Measurements from ENCODE around the gene GARIN1A. TPM values are rescaled to one million over a fixed set of nuclear protein-coding genes. Genes with fewer than 3 reads are reported as not detected.

Gene GARIN1A
- total RNA-seq, 1 experiment from 2014 or later, result 2.3 TPM

DNA sequence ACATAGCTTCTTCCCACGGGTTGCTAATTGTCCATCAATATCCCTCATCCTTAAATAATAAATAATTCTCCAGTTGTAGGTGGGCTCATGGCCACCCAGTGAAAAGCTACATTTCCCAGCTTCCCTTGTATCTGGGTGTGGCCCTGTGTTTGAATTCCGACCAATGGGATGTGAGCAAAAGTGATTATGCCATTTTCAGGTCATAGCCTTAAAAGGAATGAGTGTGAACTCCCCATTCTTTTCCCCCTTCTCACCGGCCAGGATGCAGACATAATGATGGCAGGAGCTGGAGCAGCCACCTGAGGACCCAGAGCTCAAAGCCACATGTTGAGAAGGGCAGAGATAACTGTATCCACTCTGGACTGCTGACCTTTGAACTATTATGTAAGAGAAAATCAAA is 36.7 kb downstream of the GARIN1A start:
- intact Hi-C loops (cut with micrococcal nuclease), result no loop called here
- H3K9me3 Mint-ChIP-seq (ENCODE audit: unreplicated experiment), result no peaks in the 10 kb centered on the region
- no peak for DNase-seq (ENCODE audit: unreplicated experiment)
- H3K36me3 Mint-ChIP-seq (ENCODE audit: insufficient read depth, unreplicated experiment), result no peaks in the 10 kb centered on the region
- CTCF ChIA-PET, result interaction anchor here (1.1 kb wide), 1 partner anchor 100 kb away, joined by 4 read pairs; no protein-coding TSS in a partner anchor
- H3K4me3 Mint-ChIP-seq (ENCODE audit: unreplicated experiment), result no peak overlapping the region
- H3K27me3 Mint-ChIP-seq (ENCODE audit: insufficient read depth, unreplicated experiment), result no peaks in the 10 kb centered on the region
- POLR2A ChIA-PET, result interaction anchor here (0.6 to 1.5 kb wide), 3 partner anchors 9 to 24 kb away, joined by 3 to 4 read pairs (median 3); no protein-coding TSS in a partner anchor
- no peak overlapping the region for H3K27ac Mint-ChIP-seq (ENCODE audit: low read depth, unreplicated experiment)
- H3K4me1 Mint-ChIP-seq (ENCODE audit: insufficient read depth, unreplicated experiment), result peaks cover 14% of the 10 kb centered on the region
- TF ChIP-seq, protein P1, sequence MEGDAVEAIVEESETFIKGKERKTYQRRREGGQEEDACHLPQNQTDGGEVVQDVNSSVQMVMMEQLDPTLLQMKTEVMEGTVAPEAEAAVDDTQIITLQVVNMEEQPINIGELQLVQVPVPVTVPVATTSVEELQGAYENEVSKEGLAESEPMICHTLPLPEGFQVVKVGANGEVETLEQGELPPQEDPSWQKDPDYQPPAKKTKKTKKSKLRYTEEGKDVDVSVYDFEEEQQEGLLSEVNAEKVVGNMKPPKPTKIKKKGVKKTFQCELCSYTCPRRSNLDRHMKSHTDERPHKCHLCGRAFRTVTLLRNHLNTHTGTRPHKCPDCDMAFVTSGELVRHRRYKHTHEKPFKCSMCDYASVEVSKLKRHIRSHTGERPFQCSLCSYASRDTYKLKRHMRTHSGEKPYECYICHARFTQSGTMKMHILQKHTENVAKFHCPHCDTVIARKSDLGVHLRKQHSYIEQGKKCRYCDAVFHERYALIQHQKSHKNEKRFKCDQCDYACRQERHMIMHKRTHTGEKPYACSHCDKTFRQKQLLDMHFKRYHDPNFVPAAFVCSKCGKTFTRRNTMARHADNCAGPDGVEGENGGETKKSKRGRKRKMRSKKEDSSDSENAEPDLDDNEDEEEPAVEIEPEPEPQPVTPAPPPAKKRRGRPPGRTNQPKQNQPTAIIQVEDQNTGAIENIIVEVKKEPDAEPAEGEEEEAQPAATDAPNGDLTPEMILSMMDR (IDR thresholded peaks at IDR 0.05; ENCODE audit: unreplicated experiment), result no peak
- BruUV-seq (replicated peaks), result no TSS peak

DNA sequence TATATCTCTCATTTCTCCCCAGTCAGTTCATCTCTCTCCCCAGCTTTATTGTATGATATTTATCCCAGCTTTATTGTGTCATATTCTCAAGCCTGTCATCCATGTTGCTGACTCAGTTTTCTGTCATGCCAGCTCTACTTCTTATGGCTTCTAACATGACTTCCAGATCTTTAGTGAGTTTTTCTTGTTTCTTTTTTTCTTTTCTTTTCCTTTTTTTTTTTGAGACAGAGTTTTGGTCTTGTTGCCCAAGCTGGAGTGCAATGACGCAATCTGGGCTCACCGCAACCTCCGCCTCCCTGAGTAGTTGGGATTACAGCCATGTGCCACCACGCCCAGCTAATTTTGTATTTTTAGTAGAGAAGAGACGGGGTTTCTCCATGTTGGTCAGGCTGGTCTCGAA is 38.4 kb downstream of the GARIN1A start:
- H3K4me1 Mint-ChIP-seq (ENCODE audit: insufficient read depth, unreplicated experiment), result peaks cover 14% of the 10 kb centered on the region
- H3K4me3 Mint-ChIP-seq (ENCODE audit: unreplicated experiment), result no peak overlapping the region
- ChIA-PET CTCF (interaction anchor here (0.6 to 1.0 kb wide), 6 partner anchors 15 to 121 kb away, joined by 3 to 5 read pairs (median 4); no protein-coding TSS in a partner anchor), POLR2A (interaction anchor here (0.7 to 1.6 kb wide), 4 partner anchors 10 to 630 kb away, joined by 3 to 9 read pairs (median 3); no protein-coding TSS in a partner anchor)
- H3K36me3 Mint-ChIP-seq (ENCODE audit: insufficient read depth, unreplicated experiment), result no peaks in the 10 kb centered on the region
- no peaks in the 10 kb centered on the region for H3K9me3 Mint-ChIP-seq (ENCODE audit: unreplicated experiment)
- TF ChIP-seq, protein P1 (IDR thresholded peaks at IDR 0.05; ENCODE audit: unreplicated experiment), result no peak
- no peaks in the 10 kb centered on the region for H3K27me3 Mint-ChIP-seq (ENCODE audit: insufficient read depth, unreplicated experiment)
- peak; percentile 75 for DNase-seq (ENCODE audit: unreplicated experiment)
- H3K27ac Mint-ChIP-seq (ENCODE audit: low read depth, unreplicated experiment), result peak overlapping the region; percentile 57
- no TSS peak for BruUV-seq (replicated peaks)
- intact Hi-C loops (cut with micrococcal nuclease), result loop anchor here (1.0 kb wide), 1 partner anchor 32 kb away; no protein-coding TSS in a partner anchor

DNA sequence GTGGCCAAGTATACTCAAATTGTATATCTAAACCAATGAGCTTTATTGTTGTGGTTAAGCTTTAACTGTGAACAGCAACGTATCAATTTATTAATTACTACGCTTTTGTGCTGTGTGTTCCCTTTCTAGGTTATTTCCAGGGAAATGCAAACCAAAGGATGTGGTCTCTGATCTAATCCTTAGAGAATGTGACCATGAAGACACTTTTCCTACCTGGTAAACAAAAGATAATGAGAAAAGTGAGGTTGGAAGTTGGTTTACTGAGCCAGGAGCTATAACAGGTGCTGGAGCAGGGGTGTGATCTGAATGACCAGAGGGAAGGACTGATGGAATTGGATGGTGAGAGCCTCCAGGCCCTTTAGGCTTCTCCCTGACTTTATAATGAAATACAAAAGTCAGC is 41.7 kb downstream of the GARIN1A start:
- no peak for DNase-seq (ENCODE audit: unreplicated experiment)
- no TSS peak for BruUV-seq (replicated peaks)
- CTCF ChIA-PET, result interaction anchor here (1.2 kb wide), 1 partner anchor 13 kb away, joined by 3 read pairs; no protein-coding TSS in a partner anchor

DNA sequence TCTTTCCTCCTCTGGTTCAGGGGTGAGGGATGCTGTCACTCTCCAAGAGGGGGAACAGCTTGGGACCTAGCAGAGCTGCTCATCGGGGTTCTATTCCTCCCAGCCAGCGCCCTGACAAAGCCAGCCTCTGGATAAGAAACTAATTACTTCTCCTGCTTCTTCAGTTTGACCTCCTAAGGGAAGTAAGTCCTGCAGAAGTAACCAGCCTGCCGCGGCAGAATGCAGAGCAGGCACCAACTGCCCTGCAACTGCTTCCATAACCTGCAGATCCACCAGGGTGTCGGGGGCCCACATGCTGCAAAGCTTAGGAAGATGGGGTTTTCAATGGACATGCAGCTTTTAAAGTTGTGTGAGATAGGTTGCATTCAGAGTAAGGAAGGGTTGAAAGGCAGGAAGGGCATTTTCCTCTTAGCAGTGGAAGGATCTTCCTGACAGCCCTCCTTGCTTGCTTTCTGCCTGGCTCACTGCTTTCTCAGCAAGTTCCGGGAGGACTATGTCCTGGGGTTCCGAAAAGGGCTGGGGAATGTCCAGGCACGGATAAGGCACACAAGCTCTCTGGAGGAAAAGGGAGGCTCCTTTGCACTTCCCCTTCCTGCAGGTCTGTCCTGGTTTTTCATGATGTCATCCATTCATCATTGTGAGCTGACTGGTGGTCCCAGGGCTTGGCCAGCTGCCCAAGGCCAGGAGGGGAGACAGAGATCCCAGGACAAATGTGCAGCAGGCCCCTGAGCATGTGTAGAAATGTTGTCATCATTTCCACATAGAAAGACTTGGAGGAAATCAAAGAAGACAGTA is 42.8 kb downstream of the GARIN1A start:
- TF ChIP-seq, protein P1 (IDR thresholded peaks at IDR 0.05; ENCODE audit: unreplicated experiment), result no peak
- no peak overlapping the region for H3K27ac Mint-ChIP-seq (ENCODE audit: low read depth, unreplicated experiment)
- no peaks in the 10 kb centered on the region for H3K27me3 Mint-ChIP-seq (ENCODE audit: insufficient read depth, unreplicated experiment)
- POLR2A ChIA-PET, result no interaction called here
- CTCF ChIA-PET, result interaction anchor here (1.2 kb wide), 1 partner anchor 15 kb away, joined by 3 read pairs; no protein-coding TSS in a partner anchor
- peaks cover 8% of the 10 kb centered on the region for H3K4me1 Mint-ChIP-seq (ENCODE audit: insufficient read depth, unreplicated experiment)
- H3K36me3 Mint-ChIP-seq (ENCODE audit: insufficient read depth, unreplicated experiment), result peaks cover 6% of the 10 kb centered on the region
- H3K4me3 Mint-ChIP-seq (ENCODE audit: unreplicated experiment), result no peak overlapping the region
- intact Hi-C loops (cut with micrococcal nuclease), result no loop called here
- DNase-seq (ENCODE audit: unreplicated experiment), result no peak
- no TSS peak for BruUV-seq (replicated peaks)
- H3K9me3 Mint-ChIP-seq (ENCODE audit: unreplicated experiment), result no peaks in the 10 kb centered on the region

More for the DNA sequence above, 41.7 kb downstream of the GARIN1A start:
- peaks cover 8% of the 10 kb centered on the region for H3K4me1 Mint-ChIP-seq (ENCODE audit: insufficient read depth, unreplicated experiment)
- intact Hi-C loops (cut with micrococcal nuclease), result no loop called here
- peaks cover 6% of the 10 kb centered on the region for H3K36me3 Mint-ChIP-seq (ENCODE audit: insufficient read depth, unreplicated experiment)
- TF ChIP-seq, protein P1 (IDR thresholded peaks at IDR 0.05; ENCODE audit: unreplicated experiment), result no peak
- no peaks in the 10 kb centered on the region for H3K9me3 Mint-ChIP-seq (ENCODE audit: unreplicated experiment)
- POLR2A ChIA-PET, result interaction anchor here (1.0 to 1.7 kb wide), 5 partner anchors 8 to 39 kb away, joined by 3 to 5 read pairs (median 3); no protein-coding TSS in a partner anchor
- H3K27ac Mint-ChIP-seq (ENCODE audit: low read depth, unreplicated experiment), result no peak overlapping the region
- H3K4me3 Mint-ChIP-seq (ENCODE audit: unreplicated experiment), result no peak overlapping the region
- H3K27me3 Mint-ChIP-seq (ENCODE audit: insufficient read depth, unreplicated experiment), result no peaks in the 10 kb centered on the region

Measured in MCF 10A (cell line).